GM19324 (cell line): ENCODE data around the gene NRROS.
"Not testable (repeated sequence)": the region's sequence is repeated elsewhere in the genome, so short reads cannot be mapped to it uniquely, and the experiment has no call there.

Experiments
- ATAC-seq: cut with Tn5 transposase; IDR thresholded peaks from one replicate; pipeline ENCODE4 v1.9.1; 2021; ENCODE audit warnings: mild to moderate bottlenecking, moderate library complexity; ENCODE audit not compliant: unreplicated experiment, low FRiP score

Gene NRROS

DNA sequence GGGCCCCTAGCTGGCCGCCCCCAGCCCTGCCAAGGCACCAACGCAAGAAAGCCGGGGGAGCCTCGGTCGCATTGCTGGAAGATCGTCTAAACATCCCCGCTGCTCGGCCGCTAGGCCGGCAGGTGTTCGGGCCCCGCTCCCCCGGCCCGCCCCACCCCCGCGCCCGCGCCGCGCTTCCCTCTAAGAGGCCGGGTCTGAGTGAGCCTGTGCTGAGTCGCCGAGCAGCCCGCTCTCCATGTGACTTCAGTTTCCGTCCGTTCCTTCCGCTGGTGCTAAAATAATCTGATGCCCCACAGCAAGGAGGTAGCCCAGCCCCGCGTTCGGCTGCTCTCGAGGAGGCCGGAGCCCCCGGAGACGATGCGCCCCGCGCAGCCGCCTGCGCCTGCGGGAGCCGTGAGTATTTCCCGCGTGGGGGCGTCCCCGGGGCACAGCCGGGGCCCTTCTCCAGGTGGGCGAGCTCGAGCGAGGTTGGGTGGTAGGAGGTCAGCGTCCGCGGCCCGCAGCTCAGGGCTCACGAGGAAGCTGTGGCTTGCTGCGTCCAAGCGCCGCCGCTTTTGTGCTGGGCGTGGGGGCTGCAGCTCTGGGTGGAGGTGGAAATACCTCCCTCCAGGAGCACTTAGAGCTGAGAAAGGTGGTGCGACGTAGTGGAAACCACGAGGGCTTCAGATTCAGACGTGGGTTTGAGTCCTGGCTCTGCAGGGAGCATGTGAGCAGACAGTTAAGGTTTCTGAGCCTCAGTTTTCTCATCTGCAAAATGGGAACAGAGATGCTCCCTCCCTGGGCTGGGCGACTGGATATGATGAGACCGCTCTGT is at the start of gene NRROS:
NRROS (plus strand) TSS at position 212 of the 814 bp plus-strand sequence. CDS start 14,846 bp downstream, outside the sequence.
- ATAC-seq, result peak; percentile 36

GRCh38 chr3:196590279-196590678 is 49.2 kb upstream of the NRROS start:
- ATAC-seq, result no peak

- no peak for ATAC-seq
These were observed 43.1 kb upstream of the NRROS start for GRCh38 chr3:196596355-196596754.

DNA sequence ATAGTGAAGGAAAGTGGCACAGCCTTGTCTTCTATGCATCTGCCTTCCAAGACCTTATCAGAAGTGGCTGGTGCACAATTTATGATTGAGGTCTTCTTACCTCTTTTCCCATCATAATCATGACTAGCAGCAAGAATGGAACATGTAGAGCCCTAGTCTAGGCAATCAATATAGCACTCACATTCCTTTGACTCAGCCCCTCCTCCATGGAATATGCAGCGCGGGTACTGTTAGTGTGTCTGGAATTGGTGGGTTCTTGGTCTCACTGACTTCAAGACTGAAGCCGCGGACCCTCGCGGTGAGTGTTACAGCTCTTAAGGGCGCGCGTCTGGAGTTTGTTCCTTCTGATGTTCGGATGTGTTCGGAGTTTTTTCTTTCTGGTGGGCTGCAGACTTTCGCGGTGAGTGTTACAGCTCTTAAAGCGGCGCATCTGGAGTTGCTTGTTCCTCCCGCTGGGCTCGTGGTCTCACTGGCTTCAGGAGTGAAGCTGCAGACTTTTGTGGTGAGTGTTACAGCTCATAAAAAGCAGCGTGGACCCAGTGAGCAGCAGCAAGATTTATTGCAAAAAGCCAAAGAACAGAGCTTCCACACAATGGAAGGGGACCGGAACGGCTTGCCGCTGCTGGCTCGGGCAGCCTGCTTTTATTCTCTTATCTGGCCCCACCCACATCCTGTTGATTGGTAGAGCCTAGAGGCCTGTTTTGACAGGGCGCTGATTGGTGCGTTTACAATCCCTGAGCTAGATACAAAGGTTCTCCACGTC is 41.3 kb upstream of the NRROS start:
- not testable (repeated sequence) for ATAC-seq

GRCh38 chr3:196599734-196600128 is 39.8 kb upstream of the NRROS start:
- no peak for ATAC-seq

DNA sequence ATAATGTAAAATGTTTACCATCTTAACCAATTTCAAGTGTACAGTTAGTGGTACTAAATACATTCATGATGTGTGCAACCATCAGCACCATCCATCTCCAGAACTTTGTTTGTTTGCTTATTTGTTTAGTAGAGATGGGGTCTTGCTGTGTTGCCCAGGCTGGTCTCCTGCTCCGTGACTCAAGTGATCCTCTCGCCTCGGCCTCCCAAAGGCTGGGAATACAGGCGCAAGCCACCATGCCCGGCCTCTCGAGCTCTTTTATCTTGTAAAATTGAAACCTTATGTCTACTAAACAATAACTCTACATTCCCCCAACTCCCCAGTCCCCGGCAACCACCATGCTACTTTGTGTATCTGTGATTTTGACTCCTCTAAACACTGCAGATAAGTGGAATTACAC is 39.1 kb upstream of the NRROS start:
- no peak for ATAC-seq

DNA sequence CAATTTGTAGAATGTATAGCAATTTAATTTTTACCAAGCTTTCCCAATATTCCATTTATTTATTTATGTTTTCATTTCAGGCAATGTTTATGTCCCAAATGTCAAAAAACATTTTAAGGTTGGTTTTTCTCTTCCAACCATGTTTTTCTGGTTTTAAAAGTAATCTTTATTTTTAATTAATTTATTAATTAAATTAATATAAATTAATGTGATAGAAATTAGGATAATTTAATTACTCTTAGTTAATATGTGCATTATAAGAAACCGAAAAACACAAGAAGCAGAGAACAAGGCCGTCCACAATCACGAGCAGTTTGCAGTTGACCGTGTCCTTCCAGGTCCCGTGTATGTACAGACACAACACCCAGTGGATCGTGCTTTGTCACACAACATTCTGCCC is 36.8 kb upstream of the NRROS start:
- ATAC-seq, result no peak

DNA sequence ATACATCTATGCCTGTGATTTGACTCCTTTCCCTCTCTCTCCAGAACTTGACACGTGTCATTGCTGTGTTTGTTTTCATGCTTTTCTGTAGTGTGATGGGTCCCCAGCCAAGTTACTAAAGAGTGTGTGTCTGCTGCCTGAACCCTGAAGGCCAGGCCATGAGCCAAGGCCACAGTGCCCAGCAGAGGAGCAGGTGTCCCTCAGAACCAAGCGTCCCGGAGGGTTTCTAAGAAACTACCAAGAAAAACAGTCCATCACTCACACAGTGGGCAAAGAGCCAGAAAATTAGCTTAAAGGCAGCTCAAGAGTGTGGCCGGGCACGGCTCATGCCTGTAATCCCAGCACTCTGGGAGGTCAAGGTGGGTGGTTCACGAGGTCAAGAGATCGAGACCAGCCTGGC is 35.8 kb upstream of the NRROS start:
- ATAC-seq, result no peak

DNA sequence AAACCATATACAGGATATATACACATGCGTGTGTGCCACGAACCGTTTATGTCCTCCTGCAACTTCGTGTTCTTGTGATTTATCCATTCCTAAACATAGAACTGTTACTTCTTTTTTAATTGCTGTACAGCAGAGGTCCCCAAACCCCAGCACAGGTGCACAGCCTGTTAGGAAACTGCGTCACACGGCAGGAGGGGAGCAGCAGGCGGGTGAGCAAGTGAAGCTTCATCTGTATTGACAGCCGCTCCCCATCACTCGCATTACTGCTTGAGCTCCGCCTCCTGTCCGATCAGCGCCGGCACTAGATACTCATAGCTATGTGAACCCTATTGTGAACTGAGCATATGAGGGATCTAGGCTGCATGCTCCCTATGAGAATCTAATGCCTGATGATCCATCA is 34.9 kb upstream of the NRROS start:
- no peak for ATAC-seq

- no peak for ATAC-seq
These were observed 30.8 kb upstream of the NRROS start for GRCh38 chr3:196608693-196609092.

- peak; percentile 58 for ATAC-seq
These were observed 30.1 kb upstream of the NRROS start for GRCh38 chr3:196609343-196609775.

DNA sequence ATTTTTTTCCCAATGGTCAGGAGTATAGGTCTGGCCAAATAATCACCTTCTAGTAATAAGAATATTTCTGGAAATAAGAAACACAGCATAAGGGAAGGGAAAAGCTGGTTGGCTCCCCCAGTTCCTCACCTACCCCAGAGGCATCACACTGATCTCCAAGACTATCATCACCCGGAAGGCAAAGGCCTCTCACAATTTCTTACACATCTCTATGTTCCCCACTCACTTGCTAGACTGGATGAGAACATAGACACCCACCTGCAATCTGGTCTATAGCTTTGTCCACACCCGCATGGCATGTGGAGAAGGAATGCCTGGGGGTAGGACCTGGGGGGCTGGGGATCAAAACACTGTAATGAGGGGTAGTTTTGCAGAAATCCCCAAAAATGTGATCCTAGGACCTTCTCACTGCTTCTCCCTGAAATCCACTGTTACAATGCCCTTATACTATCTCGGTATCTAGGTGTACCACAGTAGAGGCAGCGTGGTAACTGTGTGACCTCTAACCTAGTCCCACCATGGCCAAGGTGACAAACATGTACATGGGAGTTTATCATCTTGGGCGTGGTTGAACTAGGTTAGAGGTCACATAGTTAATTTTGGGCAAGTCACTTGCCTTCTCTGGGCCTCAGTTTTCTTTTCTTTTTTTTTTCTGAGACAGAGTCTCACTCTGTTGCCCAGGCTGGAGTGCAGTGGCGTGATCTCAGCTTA is 29.5 kb upstream of the NRROS start:
- no peak for ATAC-seq

GRCh38 chr3:196611761-196612483 is 27.6 kb upstream of the NRROS start:
- ATAC-seq, result no peak

DNA sequence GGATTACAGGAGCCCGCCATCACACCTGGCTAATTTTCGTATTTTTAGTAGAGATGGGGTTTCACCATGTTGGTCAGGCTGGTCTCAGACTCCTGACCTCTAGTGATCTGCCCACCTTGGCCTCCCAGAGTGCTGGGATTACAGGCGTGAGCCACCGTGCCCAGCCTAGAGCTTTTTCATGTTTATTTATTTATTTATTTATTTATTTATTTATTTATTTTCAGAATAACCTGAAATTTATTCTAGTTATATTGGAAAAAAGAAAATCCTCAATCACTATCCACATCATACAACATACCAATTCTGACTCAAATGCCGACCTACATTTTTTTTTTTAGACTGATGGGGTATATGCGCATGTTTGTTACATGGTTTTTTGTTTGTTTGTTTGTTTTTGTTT is 24.3 kb upstream of the NRROS start:
- not testable (repeated sequence) for ATAC-seq

- ATAC-seq, result no peak
These were observed 22.2 kb upstream of the NRROS start for GRCh38 chr3:196617256-196617655.

DNA sequence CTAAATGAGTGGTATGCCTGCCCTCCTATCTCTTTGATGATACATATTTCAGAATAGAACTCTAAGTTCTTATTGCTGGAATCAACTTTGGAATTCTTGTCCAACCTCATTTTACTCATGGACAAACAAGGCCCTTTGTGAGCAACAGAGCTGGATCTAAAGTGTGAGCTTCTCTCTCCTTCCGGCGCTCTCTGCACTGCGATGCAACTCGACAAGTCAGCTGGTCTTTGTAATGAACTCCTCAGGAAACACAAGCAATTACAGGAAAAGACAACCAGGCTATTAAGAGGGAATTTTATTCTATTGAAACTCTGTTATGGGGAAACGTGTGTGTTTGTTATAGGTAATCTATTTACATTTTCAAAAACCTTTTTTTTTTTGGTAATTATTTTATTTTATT is 20.3 kb upstream of the NRROS start:
- ATAC-seq, result no peak

GRCh38 chr3:196619627-196620026 is 19.9 kb upstream of the NRROS start:
- not testable (repeated sequence) for ATAC-seq

DNA sequence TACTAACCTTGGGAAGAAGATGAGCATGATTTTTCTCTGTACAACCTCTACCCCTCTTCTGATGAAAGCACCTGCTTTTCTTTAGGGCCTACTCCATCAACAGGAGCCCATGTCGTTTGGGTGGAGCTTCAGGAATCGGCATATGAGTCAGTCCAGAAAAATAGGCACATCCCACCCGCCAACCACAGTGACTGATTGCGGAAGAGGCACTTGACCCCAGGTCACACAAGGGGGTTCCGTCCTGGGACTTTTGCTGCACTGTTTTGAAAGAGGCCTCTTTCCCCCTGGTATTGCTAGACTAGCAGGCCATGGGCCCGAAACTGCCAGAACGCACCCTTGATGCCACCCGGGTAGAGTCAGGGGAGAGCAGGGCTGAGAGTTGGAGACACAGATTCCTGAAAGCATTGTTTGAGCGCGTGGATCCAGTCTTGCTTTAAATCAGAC is 19.3 kb upstream of the NRROS start:
- ATAC-seq, result no peak

GRCh38 chr3:196620684-196621083 is 18.8 kb upstream of the NRROS start:
- ATAC-seq, result no peak

DNA sequence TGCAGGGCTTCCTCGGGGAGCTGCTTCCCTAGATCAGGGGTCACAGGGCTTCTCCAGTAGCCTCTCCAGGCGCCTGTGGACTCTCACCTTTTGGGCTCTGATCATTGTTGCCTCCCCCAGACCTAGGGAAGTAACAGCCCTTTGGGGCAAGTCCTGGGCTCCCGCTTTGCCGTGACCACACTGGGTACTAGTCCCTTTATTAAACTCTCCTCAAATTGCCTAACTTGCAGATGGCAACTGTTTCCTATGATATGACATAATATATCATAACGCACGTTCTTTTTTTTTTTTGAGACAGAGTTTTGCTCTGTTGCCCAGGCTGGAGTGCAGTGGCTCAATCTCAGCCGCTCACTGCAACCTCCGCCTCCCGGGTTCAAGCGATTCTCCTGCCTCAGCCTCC is 17.9 kb upstream of the NRROS start:
- ATAC-seq, result no peak
